GM19438 (cell line): ENCODE measurements around the gene CDKAL1.

ENCODE experiments used
- ATAC-seq: cut with Tn5 transposase; IDR thresholded peaks from one replicate; pipeline ENCODE4 v1.9.1; 2021; ENCODE audit warnings: low read depth; ENCODE audit not compliant: unreplicated experiment

The CDKAL1 gene

GRCh38 chr6:20778459-20778858 is 244.2 kb downstream of the CDKAL1 start:
- ATAC-seq = no peak

DNA sequence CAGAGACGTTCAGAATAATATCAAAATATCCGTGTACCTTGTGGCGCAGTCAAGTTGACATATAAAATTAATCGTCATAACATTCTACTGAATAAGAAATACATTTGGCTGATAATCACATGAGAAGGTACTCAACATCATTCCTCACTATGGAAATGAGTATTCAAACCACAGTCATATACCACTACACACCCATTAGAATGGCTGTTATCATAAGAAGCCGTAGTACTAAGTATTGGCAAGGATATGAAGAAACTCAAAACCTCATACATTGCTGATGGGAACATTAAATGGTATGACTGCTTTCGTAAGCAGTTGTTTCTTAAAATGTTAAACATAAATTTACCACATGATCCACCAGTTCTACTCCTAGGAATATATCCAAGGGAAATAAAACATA is 244.7 kb downstream of the CDKAL1 start:
- ATAC-seq = no peak

DNA sequence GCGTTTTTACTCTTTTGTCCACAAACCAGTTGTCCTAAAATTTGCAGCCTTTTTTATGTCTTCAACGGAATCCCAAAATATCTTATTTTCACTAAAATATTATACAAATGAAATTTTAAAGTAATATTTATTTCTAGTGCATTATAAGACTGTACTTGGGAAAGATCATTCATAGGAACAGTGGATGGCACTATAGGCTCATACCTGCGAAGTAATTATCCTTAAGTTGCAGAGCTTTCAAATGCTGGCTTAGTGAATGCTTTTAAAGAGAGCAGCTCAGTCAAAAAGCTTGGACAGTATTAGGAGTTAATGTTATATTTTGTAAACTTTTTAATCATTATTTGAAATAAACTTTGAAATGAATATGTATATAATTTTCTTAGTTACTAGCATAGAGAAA is 254.9 kb downstream of the CDKAL1 start:
- ATAC-seq = no peak

GRCh38 chr6:20790032-20790791 is 256.0 kb downstream of the CDKAL1 start:
- ATAC-seq = no peak

DNA sequence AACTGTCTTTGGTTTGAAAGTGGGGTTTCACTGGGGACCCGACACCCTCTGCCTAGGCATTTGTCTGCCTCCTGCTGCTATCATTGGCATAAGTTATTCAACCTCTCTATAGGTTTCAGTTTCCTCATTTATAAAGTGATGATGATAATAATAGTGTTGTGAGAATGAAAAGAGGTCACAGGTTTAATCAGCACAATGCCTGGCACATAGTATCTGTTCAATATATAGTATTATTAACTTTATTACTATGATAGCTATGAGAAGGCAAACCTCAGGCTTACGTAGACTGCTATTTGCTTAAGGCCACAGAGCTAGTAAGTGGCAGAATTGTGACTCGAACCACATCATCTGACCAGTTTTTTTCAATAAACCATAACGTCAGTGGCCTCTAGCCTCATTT is 256.8 kb downstream of the CDKAL1 start:
- no peak for ATAC-seq

DNA sequence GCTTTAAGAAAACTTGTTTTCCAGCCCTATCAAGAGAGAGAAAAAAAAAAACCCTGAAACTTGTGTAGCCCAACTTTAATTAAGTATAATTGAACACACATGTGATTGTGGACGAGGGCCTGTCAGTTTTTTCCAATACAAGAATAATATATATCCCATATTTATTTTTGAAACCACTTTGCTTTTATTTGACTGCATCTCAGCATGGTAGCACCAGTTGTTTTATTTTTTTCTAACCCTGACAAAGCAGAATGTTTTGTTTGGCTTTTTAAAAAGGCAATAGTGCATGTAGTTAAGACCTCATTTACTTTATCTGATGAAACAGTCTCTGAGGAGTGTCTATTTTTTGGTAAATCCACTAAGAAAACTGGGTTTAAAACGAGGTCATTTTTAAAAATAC is 257.7 kb downstream of the CDKAL1 start:
- no peak for ATAC-seq

GRCh38 chr6:20793174-20793573 is 258.9 kb downstream of the CDKAL1 start:
- ATAC-seq = no peak

DNA sequence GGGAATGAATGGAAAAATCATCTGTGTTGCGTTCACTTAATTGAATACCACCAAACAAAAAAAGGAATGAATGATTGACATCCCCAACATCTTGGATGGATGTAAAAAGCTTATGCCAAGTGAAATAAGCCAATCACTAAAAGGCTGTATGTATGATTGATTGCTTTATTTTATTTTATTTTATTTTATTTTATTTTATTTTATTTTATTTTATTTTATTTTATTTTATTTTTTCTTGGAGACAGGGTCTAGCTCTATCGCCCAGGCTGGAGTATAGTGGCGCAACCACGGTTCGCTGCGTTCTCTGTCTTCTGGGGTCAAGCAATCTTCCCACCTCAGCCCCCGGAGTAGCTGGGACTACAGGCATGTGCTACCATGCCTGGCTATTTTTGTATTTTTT is 263.3 kb downstream of the CDKAL1 start:
- ATAC-seq = no peak

- ATAC-seq = no peak
Measured at GRCh38 chr6:20800229-20800628, 266.0 kb downstream of the CDKAL1 start.

- no peak for ATAC-seq
Measured at GRCh38 chr6:20800653-20801052, 266.4 kb downstream of the CDKAL1 start.

- no peak for ATAC-seq
Measured at GRCh38 chr6:20801595-20801994, 267.3 kb downstream of the CDKAL1 start.

GRCh38 chr6:20802596-20802995 is 268.3 kb downstream of the CDKAL1 start:
- ATAC-seq = no peak

- no peak for ATAC-seq
Measured at GRCh38 chr6:20805021-20805420, 270.8 kb downstream of the CDKAL1 start.

DNA sequence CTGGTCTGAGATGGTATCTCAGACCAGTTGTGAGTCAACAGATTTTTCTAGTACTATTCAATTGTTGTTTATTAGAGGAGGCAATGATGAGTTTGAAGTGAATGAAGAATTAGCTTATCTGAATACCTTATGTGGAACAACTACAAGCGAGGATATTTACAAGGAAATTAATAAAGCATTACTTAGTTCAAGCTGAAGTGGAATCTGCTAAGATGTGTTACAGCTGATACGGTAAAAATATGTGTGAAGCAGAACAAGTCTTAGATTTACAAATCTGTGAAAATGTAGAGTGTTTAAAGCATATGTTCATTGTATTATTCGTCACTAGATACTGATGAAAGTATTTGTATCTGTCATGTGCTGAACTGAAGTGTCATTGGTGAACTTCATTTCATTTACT is 272.4 kb downstream of the CDKAL1 start:
- ATAC-seq = no peak

- no peak for ATAC-seq
Measured at GRCh38 chr6:20808439-20808838, 274.2 kb downstream of the CDKAL1 start.

- ATAC-seq = no peak
Measured at GRCh38 chr6:20808924-20809323, 274.7 kb downstream of the CDKAL1 start.

GRCh38 chr6:20810727-20811108 is 276.5 kb downstream of the CDKAL1 start:
- ATAC-seq = no peak

- ATAC-seq = no peak
Measured at GRCh38 chr6:20811109-20811761, 277.0 kb downstream of the CDKAL1 start.

DNA sequence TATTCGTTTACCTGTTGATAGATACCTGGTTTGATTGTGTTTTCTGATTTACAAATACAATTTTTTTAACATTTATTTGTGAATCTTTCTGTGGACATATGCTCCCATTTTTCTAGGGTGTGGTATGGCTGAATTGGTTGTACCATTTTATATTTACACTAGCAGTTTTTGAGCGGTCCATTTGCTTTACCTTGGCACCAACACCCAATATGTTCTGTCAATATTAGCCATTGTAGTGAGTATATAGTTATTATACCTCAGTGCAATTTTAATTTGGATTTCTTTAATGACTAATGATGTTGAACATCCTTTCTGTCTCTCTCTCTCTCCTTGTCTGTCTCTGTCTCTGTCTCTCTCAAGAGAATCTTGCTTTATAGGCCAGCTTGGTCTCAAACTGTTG is 278.5 kb downstream of the CDKAL1 start:
- no peak for ATAC-seq

GRCh38 chr6:20814494-20814893 is 280.2 kb downstream of the CDKAL1 start:
- no peak for ATAC-seq

- ATAC-seq = no peak
Measured at GRCh38 chr6:20816126-20816525, 281.9 kb downstream of the CDKAL1 start.

GRCh38 chr6:20817806-20818320 is 283.6 kb downstream of the CDKAL1 start:
- no peak for ATAC-seq
